B cell (primary cell): ENCODE data around the gene CHIT1. TPM values are rescaled to one million over a fixed set of nuclear protein-coding genes. Genes with fewer than 3 reads are reported as not detected.

Experiments used
- ATAC-seq: fragments of 200-7000 bp; cut with Tn5 transposase; one replicate; pipeline ENCODE4 v1.10.0; 2021; ENCODE audit warnings: low read depth, mild to moderate bottlenecking, moderate number of reproducible peaks, moderate library complexity
- CTCF ChIA-PET: fragments of 350-600 bp; sonication (Branson Sonifier 250); formaldehyde crosslinking; loops from one replicate; lab custom pipeline; 2021; ENCODE audit warnings: antibody characterized with exemption, inconsistent platforms; lab: Charles Lee
- POLR2A ChIA-PET: fragments of 350-600 bp; sonication (Branson Sonifier 250); formaldehyde crosslinking; loops from one replicate; lab custom pipeline; 2021; ENCODE audit warnings: antibody characterized with exemption; lab: Charles Lee
- DNase-seq: peaks from one replicate; pipeline ENCODE4 v3.0.0; 2013
- H2AFZ ChIP-seq: 2 replicates; pipeline ENCODE4 v1.6.1; 2012; ENCODE audit warnings: mild to moderate bottlenecking, low read depth, low read length; ENCODE audit not compliant: insufficient read depth, poor library complexity, severe bottlenecking
- H3K27ac ChIP-seq, 2 donors: 1 replicate in 1 of 2; 2 replicates in 1 of 2; pipeline ENCODE4 v1.5.1; 2012 to 2013; ENCODE audit warnings: low read length in 2 of 2, mild to moderate bottlenecking in 2 of 2, moderate library complexity in 1 of 2
- H3K27me3 ChIP-seq, 4 experiments: fragments of 200-600 bp in 1 of 4; sonication (generic) in 1 of 4; replicated peaks in 1 of 4; 1 replicate in 2 of 4; 2 replicates in 2 of 4; pipeline versions ENCODE4 v1.6.1 to v1.7.0; 2013 to 2016; ENCODE audit warnings: low read length in 3 of 4, mild to moderate bottlenecking in 2 of 4, mixed read lengths in 1 of 4, moderate library complexity in 1 of 4; ENCODE audit not compliant: insufficient read depth in 4 of 4, control insufficient read depth in 3 of 4; ENCODE audit errors: control extremely low read depth in 1 of 4
- H3K36me3 ChIP-seq, 2 experiments: replicated peaks in 1 of 2; 1 replicate in 1 of 2; 2 replicates in 1 of 2; pipeline versions ENCODE4 v1.6.1 to v1.7.1; 2013; ENCODE audit warnings: low read length in 1 of 2; ENCODE audit not compliant: insufficient read depth in 2 of 2, control insufficient read depth in 1 of 2; ENCODE audit errors: control extremely low read depth in 1 of 2, extremely low read depth in 1 of 2
- H3K4me1 ChIP-seq, 2 donors: fragments of 200-600 bp in 1 of 2; sonication (generic) in 1 of 2; 1 replicate in 1 of 2; 2 replicates in 1 of 2; pipeline versions ENCODE4 v1.5.1 to v1.6.1; 2013 to 2017; ENCODE audit warnings: low read length in 2 of 2; ENCODE audit not compliant: control insufficient read depth in 2 of 2, insufficient read depth in 2 of 2
- H3K4me2 ChIP-seq: replicated peaks from 2 replicates; pipeline ENCODE3; 2012; ENCODE audit warnings: mild to moderate bottlenecking, low read depth, low read length; ENCODE audit not compliant: poor library complexity, severe bottlenecking
- H3K4me3 ChIP-seq, 5 experiments: fragments of 200-600 bp in 1 of 5; sonication (generic) in 1 of 5; 1 replicate in 3 of 5; 2 replicates in 2 of 5; pipeline versions ENCODE4 v1.5.1 to v1.7.0; 2011 to 2016; ENCODE audit warnings: low read length in 4 of 5, mild to moderate bottlenecking in 4 of 5, low read depth in 2 of 5, control low read depth in 1 of 5, moderate library complexity in 1 of 5; ENCODE audit not compliant: insufficient read depth in 1 of 5; ENCODE audit errors: control extremely low read depth in 1 of 5, extremely low read depth in 1 of 5
- H3K79me2 ChIP-seq: fragments of 200-600 bp; sonication (generic); one replicate; pipeline ENCODE4 v1.6.0; 2016; ENCODE audit warnings: low read length; ENCODE audit not compliant: control insufficient read depth, insufficient read depth
- H3K9ac ChIP-seq: fragments of 200-600 bp; sonication (generic); 2 replicates; pipeline ENCODE4 v1.6.1; 2017; ENCODE audit warnings: mild to moderate bottlenecking, low read length, moderate library complexity
- H3K9me3 ChIP-seq, 3 donors: one replicate each; pipeline versions ENCODE4 v1.6.1 to v1.7.1; 2013; ENCODE audit warnings: low read length in 2 of 3; ENCODE audit not compliant: control insufficient read depth in 2 of 3, insufficient read depth in 1 of 3; ENCODE audit errors: control extremely low read depth in 1 of 3
- H4K20me1 ChIP-seq: 2 replicates; pipeline ENCODE4 v1.6.0; 2012; ENCODE audit warnings: mild to moderate bottlenecking, low read length; ENCODE audit not compliant: insufficient read depth, control insufficient read depth, poor library complexity, severe bottlenecking
- H3K27ac Mint-ChIP-seq: one replicate; pipeline ENCODE4 v1.8.0; 2021; ENCODE audit warnings: mixed read lengths
- H3K27me3 Mint-ChIP-seq: one replicate; pipeline ENCODE4 v1.8.0; 2021; ENCODE audit warnings: mixed read lengths
- H3K4me1 Mint-ChIP-seq: one replicate; pipeline ENCODE4 v1.8.0; 2021; ENCODE audit warnings: mixed read lengths
- H3K4me3 Mint-ChIP-seq: one replicate; pipeline ENCODE4 v1.8.0; 2021; ENCODE audit warnings: mixed read lengths
- H3K9me3 Mint-ChIP-seq: one replicate; pipeline ENCODE4 v1.8.0; 2022; ENCODE audit warnings: mixed read lengths; ENCODE audit not compliant: insufficient read depth
- CTCF ChIP-seq: fragments of 200-600 bp; IDR thresholded peaks from one replicate; pipeline ENCODE4 v1.8.0; 2022; ENCODE audit warnings: antibody characterized with exemption, mild to moderate bottlenecking
- EZH2 ChIP-seq: IDR thresholded peaks from 2 replicates; pipeline ENCODE4 v1.6.1; 2012; ENCODE audit warnings: borderline replicate concordance, low read depth, mild to moderate bottlenecking, moderate library complexity, low read length; ENCODE audit not compliant: insufficient read depth, poor library complexity, severe bottlenecking
- WGBS: methylation state at CpG from one replicate; pipeline ENCODE4 v1.1.5; 2013; ENCODE audit warnings: missing lambda C conversion rate; ENCODE audit not compliant: insufficient coverage; 5-methylcytosine and 5-hydroxymethylcytosine counted together
- intact Hi-C: fragments of 100-400 bp; cut with micrococcal nuclease; formaldehyde crosslinking; loops from one replicate; pipeline ENCODE4 v1.10.0; 2022
- polyA plus RNA-seq: library from polyadenylated mRNA; depleted of rRNA; stranded (reverse); fragments of >200 nt; gene quantifications from 2 replicates; pipeline ENCODE4 v1.2.3, GENCODE V29; 2012
- total RNA-seq, 2 donors: library from RNA; stranded (reverse); fragments of 120-200 nt in 1 of 2; gene quantifications; 1 replicate in 1 of 2; 2 replicates in 1 of 2; pipeline versions ENCODE4 v1.2.3 to v1.2.4, GENCODE V29; 2013 to 2022

CHIT1 gene
- total and polyA plus RNA-seq, 2 donors (not counting 1 experiment from before 2014, with no cell fraction given): 2.0 to 8.2 TPM

GRCh38 chr1:203187689-203188264 is 41.7 kb downstream of the CHIT1 start:
- DNase-seq: no peak
- peaks cover 0 to 2% (median 0%) of the 10 kb centered on the region in 4 experiments for H3K27me3 ChIP-seq
- no peaks in the 10 kb centered on the region for H3K36me3 ChIP-seq
- H3K4me1 ChIP-seq: no peaks in the 10 kb centered on the region
- no CpG with 5 or more reads among the region's 3 CpGs for WGBS
- H3K4me1 Mint-ChIP-seq: no peaks in the 10 kb centered on the region
- H3K27ac ChIP-seq: no peak overlapping the region
- no peaks in the 10 kb centered on the region for H4K20me1 ChIP-seq
- peaks cover 25% of the 10 kb centered on the region for H3K27me3 Mint-ChIP-seq
- H3K4me3 ChIP-seq: no peak overlapping the region
- POLR2A ChIA-PET: no interaction called here
- no peak overlapping the region for H3K4me3 Mint-ChIP-seq
- no peak overlapping the region for H3K4me2 ChIP-seq
- TF ChIP-seq CTCF (no peak), EZH2 (no peak)
- intact Hi-C loops: no loop called here
- no peak for ATAC-seq
- CTCF ChIA-PET: no interaction called here
- no peak overlapping the region for H3K27ac Mint-ChIP-seq
- H3K9ac ChIP-seq: no peak overlapping the region
- no peaks in the 10 kb centered on the region for H3K79me2 ChIP-seq
- H3K9me3 Mint-ChIP-seq: no peaks in the 10 kb centered on the region
- H2AFZ ChIP-seq: no peak overlapping the region
- no peaks in the 10 kb centered on the region for H3K9me3 ChIP-seq

GRCh38 chr1:203187304-203187685 is 42.2 kb downstream of the CHIT1 start:
- intact Hi-C loops: no loop called here
- WGBS: 85% methylated on average over 4 of the region's 7 CpGs
- Histone ChIP-seq H3K9me3 (no peaks in the 10 kb centered on the region), H3K4me2 (no peak overlapping the region), H4K20me1 (no peaks in the 10 kb centered on the region), H3K4me1 (no peaks in the 10 kb centered on the region), H3K27ac (no peak overlapping the region), H3K36me3 (no peaks in the 10 kb centered on the region), H3K79me2 (no peaks in the 10 kb centered on the region), H2AFZ (no peak overlapping the region), H3K27me3 (peaks cover 0 to 3% (median 0%) of the 10 kb centered on the region in 4 experiments), H3K4me3 (no peak overlapping the region), H3K9ac (no peak overlapping the region)
- TF ChIP-seq CTCF (no peak), EZH2 (no peak)
- H3K27ac Mint-ChIP-seq: no peak overlapping the region
- H3K4me3 Mint-ChIP-seq: no peak overlapping the region
- H3K4me1 Mint-ChIP-seq: no peaks in the 10 kb centered on the region
- ATAC-seq (no peak), DNase-seq (no peak)
- H3K9me3 Mint-ChIP-seq: no peaks in the 10 kb centered on the region
- ChIA-PET POLR2A (no interaction called here), CTCF (no interaction called here)
- peaks cover 25% of the 10 kb centered on the region for H3K27me3 Mint-ChIP-seq
